Measurements from ENCODE around the gene NKAP.

The NKAP gene

GRCh38 chrX:119989905-119990555 is 46.5 kb upstream of the NKAP start:
- Histone ChIP-seq H3K27me3 (ENCODE audit: insufficient read depth, poor library complexity, severe bottlenecking) (peaks cover 8% of the 10 kb centered on the region), H3K4me3 (replicated peaks; ENCODE audit: insufficient read depth, low read length) (no peak overlapping the region), H3K27ac (replicated peaks) (no peak overlapping the region)
- no peak for TF ChIP-seq POLR2AphosphoS5 (IDR thresholded peaks at IDR 0.05; ENCODE audit: low read depth)
- TF ChIP-seq SPI1 (IDR thresholded peaks at IDR 0.05; ENCODE audit: borderline replicate concordance, low read depth) = no peak
- no peak for TF ChIP-seq CTCF (IDR thresholded peaks at IDR 0.05; ENCODE audit: insufficient read depth, low read length)
- TF ChIP-seq GABPA (IDR thresholded peaks at IDR 0.05; ENCODE audit: low read depth) = no peak
- no peak for TF ChIP-seq REST (IDR thresholded peaks at IDR 0.05; ENCODE audit: insufficient replicate concordance, low read depth)
- no peak for DNase-seq (ENCODE audit: low read depth in 1 of 2, low spot score in 1 of 2)

GRCh38 chrX:119986203-119986602 is 42.7 kb upstream of the NKAP start:
- DNase-seq (ENCODE audit: low read depth in 1 of 2, low spot score in 1 of 2) = no peak
- no peak overlapping the region for H3K27ac ChIP-seq (replicated peaks)
- no peak overlapping the region for H3K4me3 ChIP-seq (replicated peaks; ENCODE audit: insufficient read depth, low read length)
- H3K27me3 ChIP-seq (ENCODE audit: insufficient read depth, poor library complexity, severe bottlenecking) = peaks cover 3% of the 10 kb centered on the region
- TF ChIP-seq GABPA (IDR thresholded peaks at IDR 0.05; ENCODE audit: low read depth) (no peak), POLR2AphosphoS5 (IDR thresholded peaks at IDR 0.05; ENCODE audit: low read depth) (no peak), REST (IDR thresholded peaks at IDR 0.05; ENCODE audit: insufficient replicate concordance, low read depth) (no peak), SPI1 (IDR thresholded peaks at IDR 0.05; ENCODE audit: borderline replicate concordance, low read depth) (no peak), CTCF (IDR thresholded peaks at IDR 0.05; ENCODE audit: insufficient read depth, low read length) (no peak)

GRCh38 chrX:119984652-119985051 is 41.1 kb upstream of the NKAP start:
- TF ChIP-seq SPI1 (IDR thresholded peaks at IDR 0.05; ENCODE audit: borderline replicate concordance, low read depth) (no peak), CTCF (IDR thresholded peaks at IDR 0.05; ENCODE audit: insufficient read depth, low read length) (no peak), POLR2AphosphoS5 (IDR thresholded peaks at IDR 0.05; ENCODE audit: low read depth) (no peak), GABPA (IDR thresholded peaks at IDR 0.05; ENCODE audit: low read depth) (no peak), REST (IDR thresholded peaks at IDR 0.05; ENCODE audit: insufficient replicate concordance, low read depth) (no peak)
- Histone ChIP-seq H3K27ac (replicated peaks) (no peak overlapping the region), H3K27me3 (ENCODE audit: insufficient read depth, poor library complexity, severe bottlenecking) (peaks cover 1% of the 10 kb centered on the region), H3K4me3 (replicated peaks; ENCODE audit: insufficient read depth, low read length) (no peak overlapping the region)
- no peak for DNase-seq (ENCODE audit: low read depth in 1 of 2, low spot score in 1 of 2)
